GM12874 (cell line): ENCODE results near the gene GPR34.

Source experiments
- CTCF ChIP-seq: IDR thresholded peaks from 2 replicates; pipeline ENCODE4 v1.5.1; 2011; ENCODE audit warnings: low read depth, mild to moderate bottlenecking, control low read depth, low read length, moderate library complexity; ENCODE audit not compliant: insufficient read depth

Gene GPR34

GRCh38 chrX:41716222-41716621 is 27.4 kb downstream of the GPR34 start:
- TF ChIP-seq CTCF, result no peak

GRCh38 chrX:41716767-41717473 is 28.1 kb downstream of the GPR34 start:
- no peak for TF ChIP-seq CTCF

- TF ChIP-seq CTCF, result no peak
Measured at GRCh38 chrX:41718481-41719235, 29.9 kb downstream of the GPR34 start.

GRCh38 chrX:41720125-41720779 is 31.5 kb downstream of the GPR34 start:
- no peak for TF ChIP-seq CTCF

GRCh38 chrX:41721590-41721989 is 32.8 kb downstream of the GPR34 start:
- no peak for TF ChIP-seq CTCF

- no peak for TF ChIP-seq CTCF
Measured at GRCh38 chrX:41722214-41722613, 33.4 kb downstream of the GPR34 start.
